Mesenchymal stem cell (in vitro differentiated cells and primary cell): ENCODE results near the gene NLRP6.

ENCODE experiments used
- DNase-seq: peaks from one replicate; pipeline ENCODE4 v3.0.0-alpha.2; 2013
- H2AFZ ChIP-seq: one replicate; pipeline ENCODE4 v1.6.1; 2013; ENCODE audit warnings: low read depth, mild to moderate bottlenecking, control low read depth, inconsistent platforms, low read length, moderate library complexity
- H2AK5ac ChIP-seq: 2 replicates; pipeline ENCODE4 v1.6.1; 2013; ENCODE audit warnings: low read length, moderate library complexity, mild to moderate bottlenecking, inconsistent platforms; ENCODE audit not compliant: severe bottlenecking
- H2BK120ac ChIP-seq: one replicate; pipeline ENCODE4 v1.6.1; 2013; ENCODE audit warnings: low read depth, mild to moderate bottlenecking, inconsistent platforms, low read length, moderate library complexity
- H2BK12ac ChIP-seq, 2 experiments: one replicate each; pipeline ENCODE4 v1.6.1; 2013; ENCODE audit warnings: inconsistent platforms in 2 of 2, low read length in 2 of 2, mild to moderate bottlenecking in 2 of 2, moderate library complexity in 2 of 2, control low read depth in 1 of 2
- H2BK15ac ChIP-seq: one replicate; pipeline ENCODE4 v1.6.1; 2013; ENCODE audit warnings: mild to moderate bottlenecking, low read depth, inconsistent platforms; ENCODE audit not compliant: poor library complexity, severe bottlenecking
- H2BK5ac ChIP-seq: 2 replicates; pipeline ENCODE4 v1.6.1; 2013; ENCODE audit warnings: low read depth, mild to moderate bottlenecking, low read length, control low read depth, inconsistent platforms; ENCODE audit not compliant: poor library complexity, severe bottlenecking
- H3K14ac ChIP-seq, 2 experiments: one replicate each; pipeline ENCODE4 v1.6.1; 2013; ENCODE audit warnings: inconsistent platforms in 2 of 2, low read length in 2 of 2, control low read depth in 1 of 2, mild to moderate bottlenecking in 1 of 2, moderate library complexity in 1 of 2
- H3K18ac ChIP-seq, 2 experiments: one replicate each; pipeline ENCODE4 v1.6.1; 2013; ENCODE audit warnings: inconsistent platforms in 2 of 2, low read length in 2 of 2, control low read depth in 1 of 2, low read depth in 1 of 2, mild to moderate bottlenecking in 1 of 2
- H3K23ac ChIP-seq, 2 experiments: one replicate each; pipeline ENCODE4 v1.6.1; 2013; ENCODE audit warnings: inconsistent platforms in 2 of 2, low read length in 2 of 2, mild to moderate bottlenecking in 2 of 2, moderate library complexity in 2 of 2, control low read depth in 1 of 2
- H3K27ac ChIP-seq: 2 replicates; pipeline ENCODE4 v1.5.1; 2013; ENCODE audit warnings: mild to moderate bottlenecking, moderate library complexity, low read length, control low read depth, inconsistent platforms; ENCODE audit not compliant: poor library complexity, severe bottlenecking
- H3K27me3 ChIP-seq, 2 experiments: 2 replicates each; pipeline versions ENCODE4 v1.6.1 to v1.7.0; 2013; ENCODE audit warnings: low read length in 2 of 2, mild to moderate bottlenecking in 2 of 2, moderate library complexity in 2 of 2, control low read depth in 1 of 2, inconsistent platforms in 1 of 2; ENCODE audit not compliant: control insufficient read depth in 1 of 2, insufficient read depth in 1 of 2
- H3K36me3 ChIP-seq, 2 experiments: 2 replicates each; pipeline versions ENCODE4 v1.6.1 to v1.7.0; 2013; ENCODE audit warnings: low read length in 2 of 2, control low read depth in 1 of 2, inconsistent platforms in 1 of 2, low read depth in 1 of 2, mild to moderate bottlenecking in 1 of 2; ENCODE audit not compliant: insufficient read depth in 2 of 2, control insufficient read depth in 1 of 2
- H3K4ac ChIP-seq, 2 experiments: one replicate each; pipeline ENCODE4 v1.6.1; 2013; ENCODE audit warnings: inconsistent platforms in 2 of 2, low read length in 2 of 2, mild to moderate bottlenecking in 2 of 2, moderate library complexity in 2 of 2, control low read depth in 1 of 2, low read depth in 1 of 2
- H3K4me1 ChIP-seq: 2 replicates; pipeline ENCODE4 v1.6.1; 2013; ENCODE audit warnings: low read depth, low read length, control low read depth; ENCODE audit not compliant: control insufficient read depth, insufficient read depth
- H3K4me2 ChIP-seq: 2 replicates; pipeline ENCODE4 v1.6.1; 2013; ENCODE audit warnings: low read length, mild to moderate bottlenecking, inconsistent platforms; ENCODE audit not compliant: poor library complexity, severe bottlenecking
- H3K4me3 ChIP-seq, 2 experiments: 2 replicates each; pipeline versions ENCODE4 v1.5.1 to v1.7.0; 2013; ENCODE audit warnings: low read length in 2 of 2, mild to moderate bottlenecking in 2 of 2, control low read depth in 1 of 2, low read depth in 1 of 2; ENCODE audit not compliant: insufficient read depth in 1 of 2
- H3K79me1 ChIP-seq: replicated peaks from 2 replicates; pipeline ENCODE4 v1.6.1; 2013; ENCODE audit warnings: mild to moderate bottlenecking, control low read depth, low read length, inconsistent platforms; ENCODE audit not compliant: poor library complexity, severe bottlenecking
- H3K9ac ChIP-seq: 2 replicates; pipeline ENCODE4 v1.7.0; 2013; ENCODE audit warnings: mild to moderate bottlenecking, low read length, moderate library complexity
- H3K9me3 ChIP-seq: 2 replicates; pipeline ENCODE4 v1.7.0; 2013; ENCODE audit warnings: mild to moderate bottlenecking, low read length; ENCODE audit not compliant: control insufficient read depth
- H4K8ac ChIP-seq: one replicate; pipeline ENCODE4 v1.6.1; 2013; ENCODE audit warnings: inconsistent platforms, mild to moderate bottlenecking, low read length, moderate library complexity
- H4K91ac ChIP-seq: one replicate; pipeline ENCODE4 v1.6.1; 2013; ENCODE audit warnings: mild to moderate bottlenecking, low read length, inconsistent platforms
- WGBS: methylation state at CpG from one replicate; pipeline ENCODE4 v1.1.7; 2013; ENCODE audit warnings: mixed read lengths; 5-methylcytosine and 5-hydroxymethylcytosine counted together

NLRP6 gene

GRCh38 chr11:296171-297050 is 18.2 kb downstream of the NLRP6 start:
- Histone ChIP-seq H3K4me2 (no peak overlapping the region), H4K8ac (no peak overlapping the region), H3K23ac (no peak overlapping the region), H2BK15ac (no peak overlapping the region), H2BK5ac (no peak overlapping the region), H3K9ac (no peak overlapping the region), H2AK5ac (no peak overlapping the region), H2BK120ac (no peak overlapping the region), H3K14ac (no peak overlapping the region), H2BK12ac (no peak overlapping the region), H3K27ac (no peak overlapping the region), H3K4ac (no peak overlapping the region), H3K79me1 (peaks cover 1% of the 10 kb centered on the region), H3K36me3 (peaks cover 0 to 46% of the 10 kb centered on the region in 2 experiments), H3K27me3 (peaks cover 0 to 53% of the 10 kb centered on the region in 2 experiments), H3K4me1 (peaks cover 13% of the 10 kb centered on the region), H4K91ac (no peak overlapping the region), H3K4me3 (no peak overlapping the region), H3K18ac (no peak overlapping the region), H3K9me3 (no peaks in the 10 kb centered on the region), H2AFZ (no peak overlapping the region)
- 88% methylated on average over 35 of the region's 35 CpGs for WGBS
- DNase-seq = no peak

GRCh38 chr11:297051-297585 is 18.9 kb downstream of the NLRP6 start:
- peaks cover 13% of the 10 kb centered on the region for H3K4me1 ChIP-seq
- no peak overlapping the region for H2BK12ac ChIP-seq
- peaks cover 0 to 40% of the 10 kb centered on the region in 2 experiments for H3K36me3 ChIP-seq
- no peak overlapping the region for H2BK120ac ChIP-seq
- DNase-seq = no peak
- no peak overlapping the region for H3K23ac ChIP-seq
- H3K9me3 ChIP-seq = no peaks in the 10 kb centered on the region
- H3K18ac ChIP-seq = no peak overlapping the region
- H2BK15ac ChIP-seq = no peak overlapping the region
- peaks cover 0 to 53% of the 10 kb centered on the region in 2 experiments for H3K27me3 ChIP-seq
- H3K4me2 ChIP-seq = no peak overlapping the region
- H4K91ac ChIP-seq = no peak overlapping the region
- H3K9ac ChIP-seq = no peak overlapping the region
- H2AK5ac ChIP-seq = no peak overlapping the region
- H3K79me1 ChIP-seq = no peaks in the 10 kb centered on the region
- H3K14ac ChIP-seq = no peak overlapping the region
- H3K4ac ChIP-seq = no peak overlapping the region
- no peak overlapping the region for H2BK5ac ChIP-seq
- WGBS = 93% methylated on average over 13 of the region's 13 CpGs
- no peak overlapping the region for H3K4me3 ChIP-seq
- no peak overlapping the region for H3K27ac ChIP-seq
- H4K8ac ChIP-seq = peak overlapping the region; percentile 19
- H2AFZ ChIP-seq = no peak overlapping the region

- no peak overlapping the region for H2AFZ ChIP-seq
These were observed 19.6 kb downstream of the NLRP6 start for GRCh38 chr11:297586-298405.

More at GRCh38 chr11:297586-298405, 19.6 kb downstream of the NLRP6 start:
- peak overlapping the region; percentile 54 for H4K91ac ChIP-seq
- no peak overlapping the region for H3K27ac ChIP-seq
- 86% methylated on average over 26 of the region's 26 CpGs for WGBS
- peaks cover 10% of the 10 kb centered on the region for H3K4me1 ChIP-seq
- H2AK5ac ChIP-seq = no peak overlapping the region
- H3K23ac ChIP-seq = no peak overlapping the region
- H3K36me3 ChIP-seq = peaks cover 0 to 33% of the 10 kb centered on the region in 2 experiments
- no peaks in the 10 kb centered on the region for H3K79me1 ChIP-seq
- H4K8ac ChIP-seq = no peak overlapping the region
- no peak overlapping the region for H3K18ac ChIP-seq
- DNase-seq = no peak
- no peak overlapping the region for H3K4me2 ChIP-seq
- H2BK5ac ChIP-seq = no peak overlapping the region
- H2BK120ac ChIP-seq = no peak overlapping the region
- H3K9ac ChIP-seq = no peak overlapping the region
- H3K14ac ChIP-seq = no peak overlapping the region
- H2BK15ac ChIP-seq = no peak overlapping the region
- no peak overlapping the region for H3K4ac ChIP-seq
- H2BK12ac ChIP-seq = no peak overlapping the region
- H3K27me3 ChIP-seq = peaks cover 0 to 53% of the 10 kb centered on the region in 2 experiments
- H3K9me3 ChIP-seq = no peaks in the 10 kb centered on the region
- no peak overlapping the region for H3K4me3 ChIP-seq
